HG02678 (cell line): ENCODE results near the gene MAPRE2.

Experiments used
- ATAC-seq: cut with Tn5 transposase; IDR thresholded peaks from one replicate; pipeline ENCODE4 v1.9.1; 2021; ENCODE audit warnings: mild to moderate bottlenecking, moderate library complexity; ENCODE audit not compliant: unreplicated experiment

MAPRE2 gene

GRCh38 chr18:35174093-35174731 lies 133.0 kb downstream of the MAPRE2 start:
- peak; percentile 81 for ATAC-seq

GRCh38 chr18:35174745-35175144 lies 133.5 kb downstream of the MAPRE2 start:
- ATAC-seq: no peak

DNA sequence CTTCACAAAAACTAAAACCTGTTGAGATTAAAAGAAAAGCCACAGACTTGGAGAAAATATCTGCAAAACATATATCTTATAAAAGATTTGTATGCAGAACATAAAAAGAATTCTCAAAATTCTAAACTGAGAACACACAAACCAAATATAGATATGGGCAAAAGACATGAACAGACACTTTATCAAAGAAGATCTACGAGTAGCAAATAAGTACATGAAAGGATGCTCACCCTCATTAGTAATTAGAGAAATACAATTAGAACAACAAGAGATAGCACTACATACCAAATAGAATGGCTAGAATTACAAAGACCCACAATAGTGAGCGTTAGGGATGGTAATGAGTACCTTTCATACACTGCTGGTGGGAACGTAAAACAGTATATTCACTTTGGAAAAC lies 135.7 kb downstream of the MAPRE2 start:
- ATAC-seq: no peak

DNA sequence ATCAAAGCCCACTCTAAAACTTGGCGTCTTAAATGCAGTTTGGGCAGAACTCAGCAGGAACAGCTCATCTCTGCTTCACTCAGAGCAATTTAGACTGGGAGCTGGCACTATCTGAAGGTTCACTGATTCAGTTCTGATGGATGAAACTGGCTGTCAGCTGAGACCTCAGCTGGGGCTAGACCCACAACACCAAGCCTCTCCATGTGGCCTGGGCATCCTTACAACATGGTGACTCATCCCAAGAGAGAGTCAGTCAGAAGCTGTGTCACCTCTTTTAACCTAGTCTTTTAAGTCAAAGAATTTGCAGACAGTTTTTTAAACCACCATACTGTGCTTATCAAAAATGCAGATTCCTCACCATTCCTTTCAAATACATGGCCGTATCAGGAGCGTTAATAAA lies 137.0 kb downstream of the MAPRE2 start:
- no peak for ATAC-seq

- no peak for ATAC-seq
Observed at GRCh38 chr18:35179906-35180305, 138.7 kb downstream of the MAPRE2 start.

- no peak for ATAC-seq
Observed at GRCh38 chr18:35180455-35180854, 139.2 kb downstream of the MAPRE2 start.

GRCh38 chr18:35182151-35182550 lies 140.9 kb downstream of the MAPRE2 start:
- ATAC-seq: no peak

DNA sequence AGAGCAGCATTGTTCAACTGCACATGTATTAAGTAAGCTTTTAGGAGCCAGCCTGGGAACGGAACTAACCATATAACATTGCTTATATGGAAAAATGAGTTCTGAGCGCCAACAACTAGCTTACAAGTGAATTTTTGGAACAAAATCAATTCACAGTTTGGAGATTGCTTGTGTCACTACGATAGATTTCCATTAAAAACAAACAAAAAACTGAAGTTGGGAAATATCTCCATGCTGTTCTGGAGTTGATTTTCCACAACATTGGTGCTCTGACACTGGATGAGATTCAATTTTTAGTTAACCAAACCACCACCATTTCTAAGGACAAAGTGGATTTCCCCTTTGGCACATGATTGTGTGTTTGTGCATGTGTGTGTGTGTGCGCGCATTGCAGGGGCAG lies 142.7 kb downstream of the MAPRE2 start:
- ATAC-seq: no peak

GRCh38 chr18:35185771-35186170 lies 144.6 kb downstream of the MAPRE2 start:
- ATAC-seq: no peak

DNA sequence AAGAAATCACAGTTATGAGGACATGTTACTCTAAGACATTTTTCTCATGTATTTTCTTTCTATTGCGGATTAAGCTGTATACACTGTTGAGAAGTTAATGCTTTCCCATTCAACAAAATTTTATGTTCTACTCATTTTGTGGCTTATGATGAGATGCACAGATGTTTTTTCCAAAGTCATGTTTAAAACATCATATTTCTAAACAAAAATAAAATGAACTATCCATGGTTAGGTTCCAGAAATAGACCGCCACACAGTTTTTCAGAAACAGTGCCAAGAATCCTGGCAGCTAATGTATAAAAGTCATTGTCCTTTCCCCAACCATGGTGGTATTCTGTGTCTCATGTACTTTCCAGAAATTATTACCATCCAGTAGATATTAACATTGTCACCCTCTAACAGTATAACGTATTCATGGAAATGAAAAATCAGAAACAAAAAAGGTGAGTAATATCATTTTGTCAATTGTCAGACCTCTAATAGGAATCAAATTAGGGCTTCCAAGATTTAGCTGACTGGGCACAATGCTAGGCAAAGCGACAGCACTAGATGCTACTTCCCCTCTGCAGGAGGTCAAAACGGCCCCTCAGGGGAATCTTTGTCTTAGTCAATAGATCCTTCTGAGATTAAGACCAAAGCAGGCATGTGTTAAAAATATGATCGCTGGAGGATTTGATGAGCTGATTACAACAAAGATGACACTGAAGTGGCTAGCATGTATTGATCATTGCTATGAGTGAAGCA lies 145.2 kb downstream of the MAPRE2 start:
- no peak for ATAC-seq

- ATAC-seq: no peak
Observed at GRCh38 chr18:35189510-35189909, 148.3 kb downstream of the MAPRE2 start.

DNA sequence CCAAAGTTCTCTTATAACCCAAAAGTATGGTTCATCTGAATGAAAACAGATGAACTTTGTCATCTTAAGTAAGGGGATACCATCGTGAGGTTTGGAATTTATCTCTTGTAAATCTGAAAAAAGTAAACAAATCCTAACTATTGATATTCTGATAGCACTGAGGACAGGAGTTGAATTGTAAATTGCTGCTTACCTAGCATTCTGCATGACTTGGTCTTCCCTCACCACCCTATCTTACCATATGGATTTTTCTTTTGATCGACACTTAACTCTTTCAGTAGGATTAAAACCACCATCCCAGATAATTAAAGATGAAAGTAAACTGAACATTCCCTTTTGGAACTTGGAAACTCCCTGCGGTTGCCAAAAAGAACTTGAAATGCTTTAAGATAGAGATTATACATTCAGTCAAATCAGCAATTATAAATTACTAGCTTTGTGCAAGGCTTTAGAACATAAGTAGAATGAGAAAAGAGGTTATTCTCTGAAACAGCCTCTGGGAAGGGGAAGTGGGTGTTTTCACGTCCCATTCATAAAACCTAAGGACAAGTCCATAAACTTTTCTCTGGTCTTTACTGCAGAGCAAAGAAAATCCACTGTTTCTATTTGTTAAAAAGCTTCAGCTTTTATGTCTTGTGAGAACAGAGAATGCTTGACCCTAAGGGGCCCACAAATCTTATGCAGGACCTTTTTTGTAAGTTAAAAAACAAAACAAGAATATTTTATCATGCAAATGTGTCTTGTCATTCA lies 149.9 kb downstream of the MAPRE2 start:
- no peak for ATAC-seq

GRCh38 chr18:35191698-35192025 lies 150.4 kb downstream of the MAPRE2 start:
- no peak for ATAC-seq

DNA sequence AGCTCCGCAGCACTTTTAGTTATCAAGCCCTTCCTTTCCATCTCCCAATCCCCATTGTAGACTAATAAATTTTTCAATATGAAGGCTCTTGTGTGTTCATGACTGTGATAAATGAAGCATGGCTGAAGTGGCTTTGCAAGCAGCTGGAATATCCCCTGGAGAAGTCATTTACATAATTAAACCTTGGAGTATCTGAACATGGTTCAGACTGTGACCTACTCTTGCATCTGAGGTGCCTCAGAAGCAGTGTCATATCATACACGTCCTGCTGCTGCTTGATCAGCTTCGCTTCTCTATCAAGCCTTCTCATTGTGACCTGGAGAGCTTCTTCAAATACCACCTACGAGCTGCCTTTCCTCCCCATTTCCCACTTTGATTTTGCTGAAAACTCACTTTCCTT lies 151.2 kb downstream of the MAPRE2 start:
- ATAC-seq: no peak
